ENCODE measurements around the gene CES1.
"Not testable (repeated sequence)": the region's sequence is repeated elsewhere in the genome, so short reads cannot be mapped to it uniquely, and the experiment has no call there.

Gene CES1

DNA sequence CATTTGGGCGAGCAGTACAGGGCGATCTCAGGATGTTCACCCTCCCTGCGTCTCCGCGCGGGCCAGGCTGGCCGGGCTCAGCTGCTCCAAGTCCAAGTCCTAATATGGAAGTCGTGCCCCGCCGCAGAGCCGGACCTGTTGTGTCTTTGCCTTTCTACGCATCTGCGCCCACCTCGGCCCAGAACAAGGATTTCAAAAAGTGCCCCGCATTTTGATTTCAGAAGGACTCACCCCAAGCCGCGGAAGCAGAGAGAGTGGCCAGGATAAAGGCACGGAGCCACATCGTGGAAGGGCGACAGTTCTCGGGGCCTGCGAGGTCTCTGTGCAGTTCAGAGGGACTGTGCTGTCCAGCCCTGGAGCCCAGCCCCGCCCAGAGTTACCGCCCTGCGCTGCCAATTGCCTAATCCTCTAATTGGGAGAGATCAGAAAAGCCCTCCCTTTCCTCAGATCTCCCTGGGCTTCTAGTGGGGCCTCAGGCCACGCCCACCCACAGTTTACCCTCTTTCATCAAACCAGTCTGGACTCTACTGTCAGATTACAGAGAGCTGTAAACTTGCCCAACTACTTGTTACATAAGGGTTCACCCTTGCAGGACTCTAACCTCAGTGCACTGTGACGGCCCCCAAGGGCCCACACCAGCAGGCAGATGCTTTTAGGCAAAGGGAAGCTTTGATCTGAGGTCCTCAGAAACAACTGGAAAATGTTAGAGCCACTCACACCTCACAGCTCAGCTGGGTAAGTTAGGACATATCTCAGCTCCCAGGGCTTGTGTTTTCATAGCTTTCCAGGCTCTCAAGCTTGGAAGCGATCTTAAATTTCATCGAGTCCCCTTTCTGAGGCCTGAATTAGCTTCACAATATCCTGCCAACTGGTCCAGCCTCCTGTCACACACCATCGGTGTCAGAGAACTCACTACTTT, at the start of gene CES1:
CES1 (minus strand) TSS at position 324 of the 919 bp plus-strand sequence; CDS start at position 283, 41 bp downstream.
- no peak for DNase-seq

GRCh38 chr16:55876854-55877253, 44.0 kb upstream of the CES1 start:
- DNase-seq, result no peak

- DNase-seq, result no peak
Observed at GRCh38 chr16:55875273-55875672, 42.4 kb upstream of the CES1 start, which contains the start of gene CES5A. CES5A (minus strand) TSS chr16:55875373; CDS start chr16:55875221, 152 bp downstream.

DNA sequence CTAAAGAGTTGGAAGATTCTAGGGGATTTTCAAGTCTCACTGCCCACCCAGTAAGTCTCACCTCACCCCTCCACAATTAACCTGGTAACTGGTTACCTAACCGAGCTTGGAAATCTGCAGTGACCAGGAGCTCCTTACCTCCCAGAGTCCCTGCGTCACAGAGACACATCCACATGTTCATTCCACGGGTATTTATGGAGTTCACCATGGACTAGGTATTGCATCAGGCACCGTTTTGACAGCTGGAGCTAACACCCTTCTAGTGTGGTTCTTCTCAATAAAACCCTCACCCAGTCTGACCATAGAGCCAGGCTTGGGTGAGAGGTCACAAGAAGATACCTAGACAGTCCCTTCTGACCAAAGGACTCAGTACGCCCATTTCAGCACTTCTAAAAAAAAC, 40.2 kb upstream of the CES1 start:
- DNase-seq, result no peak

DNA sequence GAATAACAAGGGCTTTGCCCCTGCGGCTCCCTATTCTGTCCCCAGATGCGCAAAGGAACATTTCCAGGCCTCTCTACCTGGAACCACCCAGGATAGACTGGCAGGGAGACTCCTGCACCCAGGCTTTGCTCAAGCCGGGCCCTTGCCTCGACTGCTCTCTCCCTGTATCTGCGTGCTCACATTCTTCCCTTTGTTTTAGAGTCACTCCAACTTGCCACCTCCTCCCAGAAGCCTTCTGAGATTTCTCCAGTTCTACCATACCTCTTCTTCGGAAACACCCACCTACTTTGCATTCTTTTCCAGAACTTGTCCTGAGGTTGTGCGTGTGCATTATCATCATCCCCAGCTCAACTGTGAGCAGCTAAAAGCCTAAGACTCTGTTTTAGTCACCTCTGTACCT, 39.2 kb upstream of the CES1 start:
- DNase-seq, result no peak

GRCh38 chr16:55871411-55872038, 38.6 kb upstream of the CES1 start:
- DNase-seq, result no peak

DNA sequence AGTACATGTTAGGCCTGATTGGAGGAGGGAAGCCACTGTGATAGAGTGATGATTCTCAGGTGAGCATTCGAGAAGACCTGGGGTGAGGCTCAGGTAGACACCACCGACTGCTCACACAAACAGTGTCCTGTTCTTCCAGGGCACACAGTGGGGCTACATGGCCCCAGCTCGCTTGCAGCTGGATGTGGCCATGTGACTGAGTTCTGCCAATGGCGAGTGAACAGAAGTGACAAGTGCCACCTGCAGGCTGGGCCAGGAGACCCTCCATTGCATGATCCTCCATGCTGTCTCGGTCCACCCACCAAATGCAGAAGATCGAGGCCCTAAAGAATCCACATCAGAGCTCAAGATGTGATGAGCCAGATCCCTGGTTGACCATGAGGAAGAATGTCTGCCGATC, 36.1 kb upstream of the CES1 start:
- DNase-seq, result no peak

- no peak for DNase-seq
Observed at GRCh38 chr16:55868137-55868536, 35.2 kb upstream of the CES1 start.

- no peak for DNase-seq
Observed at GRCh38 chr16:55861288-55861687, 28.4 kb upstream of the CES1 start.

GRCh38 chr16:55857650-55858049, 24.8 kb upstream of the CES1 start:
- DNase-seq, result not testable (repeated sequence)

- no peak for DNase-seq
Observed at GRCh38 chr16:55856950-55857349, 24.1 kb upstream of the CES1 start.

DNA sequence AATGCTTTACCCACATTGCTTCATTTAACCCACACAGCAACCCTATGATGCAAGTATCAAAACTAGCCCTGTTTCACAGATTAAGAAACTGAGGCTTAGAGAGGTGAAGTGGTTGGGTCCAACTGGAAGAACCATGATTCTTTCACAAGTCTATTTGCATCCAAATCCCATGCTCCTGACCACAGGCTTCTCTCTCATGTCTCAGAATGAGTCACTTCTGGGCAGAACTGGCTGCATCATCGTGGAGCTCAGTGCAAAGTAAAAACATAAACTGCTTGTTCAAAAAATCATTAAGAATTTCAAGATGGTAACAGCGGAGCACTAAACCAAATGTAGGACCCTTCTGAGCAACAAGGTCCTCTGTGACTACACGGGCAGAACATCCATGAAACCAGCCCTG, 20.2 kb upstream of the CES1 start:
- DNase-seq, result no peak

DNA sequence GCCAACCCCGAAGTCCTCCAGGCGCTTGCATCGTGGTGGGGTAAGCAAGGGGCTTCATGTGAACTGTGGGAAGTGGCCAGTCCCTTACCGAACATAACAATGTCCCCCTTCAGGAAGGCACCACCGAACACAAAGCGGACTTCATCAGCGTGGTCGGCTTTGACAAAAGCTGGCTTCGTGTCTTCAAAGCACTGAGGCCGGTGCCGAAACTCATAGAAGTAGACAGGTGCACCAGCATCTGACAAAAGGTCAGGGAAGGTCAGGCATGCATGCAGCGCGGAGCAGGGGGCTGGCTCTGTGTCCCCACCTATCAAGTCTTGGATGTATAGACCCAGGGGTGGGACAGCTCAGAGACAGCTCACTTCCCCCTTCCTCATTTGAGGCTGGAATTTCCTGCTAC, 16.6 kb upstream of the CES1 start:
- DNase-seq, result no peak

GRCh38 chr16:55846598-55847346, 13.9 kb upstream of the CES1 start:
- no peak for DNase-seq

GRCh38 chr16:55843105-55843395, 10.2 kb upstream of the CES1 start:
- no peak for DNase-seq

DNA sequence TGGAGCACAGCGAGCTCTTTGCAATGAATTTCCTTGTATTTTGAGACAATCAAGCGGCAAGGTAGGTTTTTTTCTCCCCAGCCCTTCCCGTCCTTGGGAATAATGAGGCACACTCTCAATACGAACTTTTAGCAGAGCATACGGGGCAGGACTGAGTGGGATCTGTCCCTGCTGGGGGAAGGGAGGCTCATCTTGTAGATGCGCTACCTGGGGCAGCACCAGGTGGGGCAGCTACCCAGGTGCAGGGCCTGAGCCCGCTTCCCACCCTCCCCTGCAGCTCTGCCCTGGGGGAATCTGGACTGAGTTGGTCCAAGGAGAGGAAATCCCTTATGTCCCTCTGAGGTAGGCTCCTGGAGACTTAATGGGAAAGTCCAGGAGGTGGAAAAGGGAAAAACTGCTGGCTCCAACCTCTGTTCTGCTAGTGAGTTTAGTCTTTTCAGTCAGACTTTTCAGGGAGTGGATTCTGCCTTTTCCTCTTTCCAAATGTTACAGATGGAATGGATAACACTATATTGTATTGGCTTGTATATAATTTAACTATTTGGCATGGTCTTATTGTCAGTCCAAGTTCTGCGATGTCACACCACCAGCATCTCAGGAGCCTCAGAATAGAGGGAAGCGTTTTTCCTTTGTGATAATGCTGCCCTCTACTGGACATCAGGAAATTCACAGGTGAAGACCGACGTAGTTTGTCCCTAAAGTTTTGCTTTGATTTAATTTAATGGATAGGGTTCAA, 9.6 kb upstream of the CES1 start:
- DNase-seq, result peak; percentile 56

DNA sequence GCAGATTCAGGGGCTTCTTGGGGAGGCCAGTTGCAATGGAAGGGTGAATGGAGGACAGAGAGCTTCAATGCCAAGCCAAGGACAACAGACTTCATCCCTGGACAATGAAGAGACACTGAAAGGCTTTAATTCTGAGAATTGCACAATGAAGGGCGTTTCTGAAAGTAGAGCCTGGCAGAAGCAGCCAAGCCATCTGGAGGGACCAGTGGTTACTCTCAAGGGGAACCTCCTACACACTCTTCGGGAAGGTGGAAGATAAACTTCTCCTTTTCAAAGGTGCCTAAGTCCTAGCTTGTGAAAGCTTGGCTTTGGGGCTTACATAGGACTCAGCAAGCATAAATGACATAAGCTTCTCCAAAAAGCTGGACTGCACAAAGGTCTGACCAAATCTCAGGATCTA, 6.2 kb upstream of the CES1 start:
- no peak for DNase-seq

DNA sequence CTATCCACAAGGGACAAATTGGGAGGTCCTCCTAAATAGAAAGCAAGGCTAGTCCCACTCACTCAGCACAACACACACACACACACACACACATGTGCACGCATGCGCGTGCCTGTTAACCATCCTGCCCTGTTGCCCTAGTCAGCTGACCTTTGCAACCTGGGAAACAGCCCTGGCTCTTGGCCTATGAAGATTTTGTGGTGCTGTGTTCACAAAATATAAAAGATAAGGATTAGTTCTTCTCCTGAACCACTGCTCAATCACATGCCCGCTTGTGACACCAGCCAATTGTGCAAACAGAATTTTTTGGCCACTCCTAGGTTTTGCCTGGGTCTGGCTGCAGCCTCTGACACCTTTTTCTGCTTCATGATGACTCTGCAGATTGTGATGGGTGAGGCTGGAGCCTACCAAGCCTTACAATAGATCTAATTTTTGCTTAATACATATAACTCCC, 3.3 kb upstream of the CES1 start:
- DNase-seq, result no peak

- DNase-seq, result no peak
Observed at GRCh38 chr16:55835581-55835980, 2.7 kb upstream of the CES1 start.

DNA sequence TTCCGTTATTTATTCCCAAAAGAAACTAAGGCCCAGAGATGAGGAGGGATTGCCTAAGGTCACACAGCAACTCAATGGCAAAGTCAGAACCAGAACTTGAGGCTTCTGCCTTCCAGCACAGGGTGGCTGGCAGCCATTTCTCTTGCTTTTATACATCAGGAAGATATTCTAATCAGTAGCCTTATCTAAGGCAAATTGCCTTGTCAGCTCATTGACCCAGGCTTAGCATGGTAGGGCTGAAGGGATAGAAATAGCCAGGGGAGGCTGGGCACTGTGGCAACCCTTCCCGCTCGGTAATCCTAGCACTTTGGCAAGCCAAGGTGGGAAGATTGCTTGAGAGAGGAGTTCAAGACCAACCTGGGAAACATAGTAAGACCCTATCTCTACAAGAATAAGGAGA, 2.3 kb upstream of the CES1 start:
- not testable (repeated sequence) for DNase-seq

DNA sequence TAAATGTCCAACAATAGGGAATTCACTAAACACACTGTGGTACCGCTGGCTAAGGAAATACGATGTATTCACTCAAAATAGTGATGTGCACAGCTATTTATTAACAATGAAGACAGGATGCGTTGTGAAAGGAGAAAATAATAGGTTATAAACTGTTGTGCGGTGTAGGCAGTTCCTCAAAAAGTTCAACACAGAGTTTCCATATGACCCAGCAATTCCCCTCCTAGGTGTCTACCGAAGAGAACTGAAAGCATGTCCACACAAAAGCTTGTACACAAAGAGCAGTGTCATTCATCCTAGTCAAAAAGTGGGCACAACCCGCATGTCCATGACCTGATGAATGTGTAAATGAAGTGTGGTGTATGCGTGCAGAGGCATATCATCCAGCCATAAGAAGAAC, 1.2 kb upstream of the CES1 start:
- DNase-seq, result no peak

DNA sequence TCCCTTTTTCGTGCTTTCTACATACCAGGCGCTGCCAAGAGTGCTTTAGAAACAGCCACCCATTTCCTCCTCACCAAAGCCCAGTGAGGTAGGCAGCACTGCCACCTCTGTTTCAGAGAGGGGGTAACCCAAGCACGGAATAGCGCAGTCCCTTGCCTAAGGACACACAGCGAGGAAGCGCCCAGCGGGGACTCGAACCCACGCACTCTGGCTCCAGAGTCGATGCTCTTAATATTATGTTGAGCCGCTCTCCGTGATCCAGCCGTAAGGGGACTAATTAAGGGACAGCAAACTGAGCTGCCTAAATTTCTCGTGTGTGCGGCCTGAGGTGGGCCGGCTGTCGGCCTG, 497 bp downstream of the CES1 start:
- no peak for DNase-seq

DNA sequence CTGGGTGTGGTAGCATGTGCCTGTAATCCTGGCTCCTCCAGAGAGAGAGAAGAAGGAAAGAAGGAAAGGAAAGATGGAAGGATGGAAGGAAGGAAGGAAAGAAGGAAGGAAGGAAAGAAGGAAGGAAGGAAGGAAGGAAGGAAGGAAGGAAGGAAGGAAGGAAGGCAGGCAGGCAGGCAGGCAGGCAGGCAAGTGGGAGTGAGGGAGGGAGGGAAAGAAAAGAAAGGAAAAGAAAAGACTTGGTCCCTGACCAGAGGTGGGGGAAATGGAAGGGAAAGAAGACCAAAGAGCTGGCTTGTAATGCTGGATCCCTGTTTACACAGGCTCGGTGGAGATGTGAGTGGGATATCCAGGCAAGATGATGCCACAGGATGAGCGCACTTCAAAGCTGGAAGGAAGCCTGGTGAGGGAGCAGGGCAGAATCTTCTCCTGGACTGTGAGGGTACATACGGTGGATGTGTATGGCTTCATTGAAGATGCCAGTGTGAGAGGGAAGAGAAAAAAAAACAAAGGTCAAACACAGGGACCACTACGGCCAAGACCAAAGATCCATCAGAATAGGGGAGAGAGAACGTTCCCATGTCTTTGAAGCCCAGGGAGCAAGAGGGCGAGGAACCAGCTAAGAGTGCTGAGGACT, 2.1 kb downstream of the CES1 start:
- DNase-seq, result no peak
